DMS114 treated with DMSO at 0.1 percent for 48 hours (cell line): ENCODE data around the gene SCN4A.

Experiments used
- DNase-seq: peaks from one replicate; lab custom pipeline; 2025; ENCODE audit not compliant: unreplicated experiment; lab: John Stamatoyannopoulos, UW

The SCN4A gene

DNA sequence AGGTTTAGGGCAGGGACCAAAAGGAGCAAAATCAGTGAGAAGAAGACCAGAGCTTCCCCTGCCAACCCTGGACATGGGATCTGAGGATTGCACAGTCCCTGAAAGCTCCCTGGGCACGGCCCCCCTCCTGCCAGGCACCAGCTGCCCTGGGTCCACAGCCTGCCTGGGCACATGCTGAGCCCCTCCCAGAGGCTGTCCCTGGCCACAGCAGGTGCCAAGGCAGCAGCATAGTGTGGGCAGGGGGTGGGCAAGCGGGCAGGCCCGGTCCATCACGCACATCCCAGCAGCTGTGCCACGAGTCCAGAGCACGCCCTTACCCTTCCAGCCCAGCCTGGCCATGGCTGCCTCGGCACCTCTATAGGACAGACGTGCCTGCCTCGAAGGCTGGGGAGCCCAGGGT lies 12.7 kb downstream of the SCN4A start:
- DNase-seq = no peak

DNA sequence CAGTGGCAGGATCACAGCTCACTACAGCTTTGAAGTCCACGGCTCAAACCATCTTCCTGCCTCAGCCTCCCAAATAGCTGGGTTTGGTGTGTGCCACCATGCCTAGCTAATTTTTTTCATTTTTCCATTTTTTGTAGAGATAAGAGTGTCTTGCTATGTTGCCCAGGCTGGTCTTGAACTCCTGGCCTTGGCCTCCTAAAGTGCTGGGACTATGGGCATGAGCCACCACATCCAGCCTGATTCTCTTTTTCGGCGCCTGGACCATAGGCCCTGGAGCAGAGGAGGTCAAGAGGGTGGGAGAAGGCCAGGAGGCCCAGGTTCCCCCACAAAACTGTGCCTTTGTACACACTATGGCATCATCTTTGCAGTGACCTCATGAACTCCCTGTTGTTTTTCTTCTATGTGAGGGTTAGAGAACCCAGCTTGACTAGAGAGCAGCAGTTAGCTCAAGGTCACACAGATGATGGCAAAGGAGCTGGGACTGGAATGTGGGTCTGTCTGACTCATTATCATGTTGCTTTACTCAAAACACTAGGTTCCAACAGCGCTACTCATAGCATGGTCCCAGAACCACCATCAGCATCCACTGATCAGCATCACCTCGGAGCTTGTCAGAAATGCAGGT lies 16.3 kb downstream of the SCN4A start:
- no peak for DNase-seq

DNA sequence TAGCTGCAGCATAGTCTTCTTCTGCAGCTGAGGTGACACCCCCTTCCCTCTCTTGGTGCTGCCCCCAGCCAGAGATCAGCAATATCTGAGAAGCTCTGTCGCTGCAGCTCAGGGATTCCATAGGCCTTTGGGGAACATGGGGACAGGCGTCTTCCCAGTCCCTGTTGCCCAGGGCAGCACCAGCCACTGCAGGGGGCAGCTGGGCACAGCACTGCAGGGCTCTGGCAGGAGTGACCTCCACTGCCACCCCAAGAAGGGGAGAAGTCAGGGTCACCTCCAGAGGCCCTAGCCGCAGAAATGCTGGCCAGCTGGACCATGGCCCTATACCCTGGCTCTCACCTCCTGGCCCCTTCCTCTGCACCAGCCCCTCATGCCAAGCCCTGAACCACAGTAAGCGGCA lies 16.9 kb downstream of the SCN4A start:
- no peak for DNase-seq

DNA sequence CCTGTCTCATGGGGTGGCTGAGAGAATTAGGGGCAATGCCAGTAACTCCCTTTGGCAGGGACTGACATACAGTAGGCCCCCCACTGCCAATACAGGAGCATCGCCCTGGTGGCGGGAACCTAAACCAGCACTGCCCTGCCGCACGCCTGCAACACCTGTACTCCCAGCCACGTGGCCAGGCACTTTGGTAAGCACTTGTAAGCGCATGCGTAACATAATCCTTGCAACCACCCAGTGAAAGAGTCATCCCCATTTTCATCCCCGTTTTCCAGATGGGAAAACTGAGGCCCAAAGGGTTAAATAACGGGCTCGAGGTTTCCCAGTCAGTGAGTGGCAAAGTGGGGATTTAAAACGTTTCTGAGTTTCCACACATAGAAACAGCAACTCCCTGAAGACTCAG lies 17.5 kb downstream of the SCN4A start:
- no peak for DNase-seq

DNA sequence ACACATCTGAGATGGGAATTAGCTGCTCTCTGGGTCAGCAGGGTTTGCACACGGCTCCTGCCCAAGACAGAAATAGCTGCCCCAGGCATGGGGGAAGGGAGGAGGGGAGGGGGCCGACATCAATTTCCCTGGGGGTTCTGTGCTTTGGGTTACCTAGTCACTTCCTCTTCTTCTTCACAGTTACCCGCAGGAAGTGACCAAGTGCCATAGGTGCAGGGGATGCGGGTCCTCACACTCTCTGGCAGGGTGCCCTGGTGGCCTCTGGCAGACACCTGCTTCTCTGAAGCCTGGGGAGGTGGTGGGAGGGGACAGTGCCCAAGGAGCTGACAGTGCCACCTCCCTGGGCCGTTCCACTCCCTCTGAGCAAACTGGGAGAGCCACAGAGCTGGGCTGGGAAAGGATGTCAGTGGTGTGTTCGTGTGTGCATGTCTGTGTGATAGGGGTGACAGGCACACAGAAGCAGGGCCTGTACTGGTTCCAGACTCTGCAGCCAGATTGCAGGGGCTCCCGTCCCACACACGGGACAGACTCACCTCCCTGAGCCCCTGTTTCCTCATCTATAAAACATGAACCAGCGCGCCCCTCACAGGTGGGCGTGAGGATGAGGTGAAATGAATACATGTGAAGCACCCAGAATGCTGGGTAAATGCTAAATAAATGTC lies 18.2 kb downstream of the SCN4A start:
- DNase-seq = no peak

DNA sequence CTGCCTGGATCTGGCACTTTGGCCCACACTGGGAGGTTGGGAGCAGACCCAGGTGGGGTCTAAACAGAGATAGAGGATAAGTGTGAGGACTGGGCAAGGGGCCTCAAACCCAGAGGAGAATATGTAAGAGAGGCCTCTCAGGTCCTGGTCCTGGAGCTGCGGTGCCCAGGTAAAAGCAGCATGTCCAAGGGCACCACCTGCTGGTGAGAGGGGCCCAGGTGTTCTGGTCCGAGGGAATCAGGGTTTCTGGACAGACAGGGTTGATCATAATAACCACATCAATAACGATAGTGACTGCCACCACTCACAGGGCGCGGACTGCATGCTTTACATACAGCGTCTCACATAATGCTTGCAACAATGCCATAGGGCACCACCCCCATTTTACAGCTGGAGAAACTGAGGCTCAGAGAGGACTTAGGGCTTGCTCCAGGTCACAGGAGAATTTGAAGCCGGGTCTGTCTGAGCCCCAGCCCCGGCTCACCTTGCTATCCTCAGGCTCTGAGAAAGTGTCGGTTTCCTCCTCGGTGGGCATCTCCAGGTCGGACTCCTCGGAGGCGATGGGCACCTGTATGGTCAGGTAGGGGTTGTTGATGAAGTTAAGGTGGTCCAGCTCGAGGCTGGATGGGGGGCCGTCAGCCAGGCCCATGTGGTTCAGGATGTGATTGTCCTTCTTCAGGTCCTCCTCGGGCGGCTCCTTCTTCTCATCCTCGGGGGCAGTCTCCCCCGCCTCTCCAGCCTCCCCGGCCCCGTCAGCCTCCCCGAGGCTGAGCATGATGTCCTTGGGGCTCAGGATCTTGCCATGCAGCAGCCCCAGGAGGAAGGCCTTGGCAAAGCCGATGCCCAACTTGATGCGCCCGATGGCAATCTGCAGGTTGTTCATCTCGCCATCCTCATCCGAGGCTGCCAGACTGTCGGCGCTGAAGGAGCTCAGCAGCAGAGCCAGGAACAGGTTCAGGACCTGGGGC lies 21.5 kb downstream of the SCN4A start:
- DNase-seq = no peak

DNA sequence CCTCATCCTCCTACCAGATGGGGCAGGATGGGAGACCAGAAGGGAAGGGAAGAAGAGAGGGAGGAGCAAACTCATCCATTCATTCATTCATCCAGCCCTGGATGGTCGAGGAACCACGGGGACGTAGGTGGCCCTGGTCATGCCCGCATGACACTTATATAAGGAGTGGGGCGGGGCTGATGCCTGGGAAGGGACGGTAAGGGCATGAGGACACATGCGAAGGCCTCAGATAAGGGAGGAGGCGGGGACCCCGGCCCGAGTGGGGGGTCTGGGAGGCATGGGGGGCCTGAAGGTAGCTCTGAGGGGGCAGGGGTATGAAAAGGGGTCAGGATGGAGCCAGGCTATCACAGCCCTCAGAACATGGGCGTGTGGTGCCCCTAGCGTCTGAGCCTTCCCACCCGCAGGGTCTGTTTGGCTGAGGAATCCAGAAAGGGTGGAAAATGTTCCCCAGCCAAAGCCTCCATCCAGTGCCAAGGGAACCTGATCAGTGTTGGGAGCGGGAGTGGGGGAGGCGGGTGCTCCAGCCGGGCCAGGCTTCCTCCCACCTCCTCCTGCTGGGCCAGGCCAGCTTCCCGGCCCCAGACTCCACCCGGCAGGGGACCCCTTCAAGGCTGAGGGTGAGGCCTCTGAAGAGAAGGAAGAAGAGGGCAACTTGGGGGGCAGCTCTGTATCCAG lies 23.0 kb downstream of the SCN4A start:
- no peak for DNase-seq

DNA sequence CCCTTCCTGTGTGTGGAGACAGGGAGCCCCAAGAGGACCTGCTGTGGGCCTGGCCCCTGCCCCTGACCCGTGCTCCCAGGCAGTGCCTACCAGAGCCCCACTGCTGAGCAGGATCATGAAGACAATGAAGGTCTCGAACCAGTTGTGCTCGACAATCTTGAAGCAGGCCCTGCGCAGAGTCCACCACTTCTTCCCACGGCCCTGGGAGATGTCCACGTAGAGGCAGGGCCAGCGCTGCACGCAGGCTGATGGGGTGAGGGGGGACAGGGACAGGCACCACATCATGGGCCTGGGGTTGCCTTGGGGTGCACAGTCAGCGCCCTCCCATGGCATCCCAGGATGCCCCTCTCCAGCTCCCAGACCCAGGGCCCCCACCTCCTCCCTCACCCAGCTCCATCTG lies 24.2 kb downstream of the SCN4A start:
- no peak for DNase-seq

DNA sequence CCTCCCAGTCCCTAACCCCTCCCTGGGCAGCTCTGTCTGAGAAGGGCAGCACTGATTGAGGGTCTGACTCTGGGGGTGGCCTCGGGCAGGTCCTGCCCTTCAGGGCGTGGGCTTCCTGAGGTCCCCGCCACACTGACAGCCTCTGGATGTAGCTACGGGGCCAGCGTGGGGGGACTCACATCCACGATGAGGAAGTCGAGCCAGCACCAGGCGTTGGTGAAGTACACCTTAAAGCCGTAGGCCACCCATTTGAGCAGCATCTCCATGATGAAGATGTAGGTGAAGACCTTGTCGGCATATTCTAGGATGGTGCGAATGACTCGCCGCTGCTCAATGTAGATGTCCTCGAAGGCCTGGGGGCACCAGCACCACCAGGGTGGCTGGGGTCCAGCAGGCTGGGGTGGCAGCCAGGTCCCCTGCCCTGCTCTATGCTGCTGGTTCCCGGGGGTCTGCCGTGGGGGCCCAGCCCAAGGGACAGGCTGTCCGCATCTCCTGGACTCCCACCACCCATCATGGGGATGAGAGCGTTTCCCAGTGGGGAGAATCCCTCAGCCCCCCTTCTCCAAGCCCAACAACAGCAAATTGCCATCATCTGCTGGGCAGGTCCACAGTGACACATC lies 24.9 kb downstream of the SCN4A start:
- DNase-seq = no peak

DNA sequence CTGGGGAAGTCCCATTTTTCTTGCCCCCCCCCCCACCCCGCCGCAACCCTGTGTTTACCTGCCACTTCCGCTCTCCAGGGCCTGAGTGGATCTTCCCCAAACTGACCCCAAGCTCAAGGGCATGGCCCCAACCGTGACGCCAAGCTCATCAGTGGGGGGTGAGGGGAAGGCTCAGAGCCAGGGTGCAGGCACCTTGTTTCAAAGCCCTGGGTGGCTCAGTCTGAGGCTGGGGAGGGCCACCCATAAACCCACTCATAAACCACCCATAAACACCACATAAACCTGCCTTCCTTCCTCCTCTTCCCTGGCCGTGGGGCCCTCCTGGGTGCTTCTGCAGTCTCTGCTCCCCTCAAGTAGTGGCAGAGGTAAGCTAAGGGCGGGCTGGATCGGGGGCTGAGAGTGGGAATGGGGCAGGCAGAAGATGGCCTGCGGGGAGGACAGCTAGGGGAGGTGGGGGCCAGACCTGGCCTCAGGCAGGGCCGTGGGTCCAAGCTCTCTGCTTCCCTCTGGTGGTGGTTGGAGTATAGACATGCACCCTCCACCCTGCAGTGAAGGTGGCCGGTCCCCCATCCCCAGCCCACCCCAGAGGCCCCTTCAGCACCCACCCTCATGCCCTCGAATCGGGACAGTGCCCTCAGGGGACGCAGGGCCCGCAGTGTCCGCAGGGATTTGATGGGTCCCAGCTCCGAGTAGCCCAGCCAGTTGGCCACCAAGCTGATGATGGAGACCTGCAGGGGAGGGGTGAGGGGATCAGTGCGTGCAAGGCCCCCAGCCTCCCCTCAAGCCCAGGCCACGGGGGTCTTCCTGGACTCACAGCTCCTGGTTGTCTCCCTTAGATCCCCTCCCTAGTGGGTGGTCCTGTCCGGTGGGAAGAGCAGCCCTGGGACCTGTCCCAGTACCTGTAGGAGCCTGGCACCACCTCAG lies 26.0 kb downstream of the SCN4A start:
- DNase-seq = peak; percentile 8

DNA sequence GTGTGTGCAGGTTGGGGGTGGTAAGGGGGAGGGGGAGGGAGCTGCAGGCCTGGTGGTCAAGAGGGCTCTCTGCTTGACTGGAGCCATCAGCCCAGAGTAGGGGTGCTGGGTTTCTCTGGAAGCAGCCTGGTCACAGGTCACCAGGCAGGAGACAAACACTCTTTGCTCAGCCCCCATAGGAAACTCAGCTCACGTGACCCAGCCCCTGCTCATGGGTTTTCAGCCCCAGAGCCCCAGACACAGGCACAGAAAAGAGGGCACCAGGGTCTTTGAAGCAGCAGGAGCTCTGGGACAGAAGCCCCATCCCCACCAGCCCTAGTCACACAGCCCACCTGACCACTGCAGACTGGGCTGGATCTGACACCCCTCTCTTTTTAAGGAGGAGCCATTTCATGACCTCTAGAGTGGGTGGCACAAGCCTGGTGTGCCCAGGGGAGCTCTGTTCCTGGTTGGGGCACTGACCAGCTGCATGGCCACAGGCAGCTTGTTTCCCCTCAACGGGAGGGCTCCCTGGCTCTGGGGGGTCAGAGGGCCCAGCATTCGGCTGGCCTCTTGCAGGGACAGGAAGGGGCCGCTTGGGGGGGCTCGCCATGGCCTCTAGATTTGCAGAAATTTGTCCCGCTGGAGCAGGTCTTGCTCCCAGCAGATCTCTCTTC lies 26.8 kb downstream of the SCN4A start:
- no peak for DNase-seq

DNA sequence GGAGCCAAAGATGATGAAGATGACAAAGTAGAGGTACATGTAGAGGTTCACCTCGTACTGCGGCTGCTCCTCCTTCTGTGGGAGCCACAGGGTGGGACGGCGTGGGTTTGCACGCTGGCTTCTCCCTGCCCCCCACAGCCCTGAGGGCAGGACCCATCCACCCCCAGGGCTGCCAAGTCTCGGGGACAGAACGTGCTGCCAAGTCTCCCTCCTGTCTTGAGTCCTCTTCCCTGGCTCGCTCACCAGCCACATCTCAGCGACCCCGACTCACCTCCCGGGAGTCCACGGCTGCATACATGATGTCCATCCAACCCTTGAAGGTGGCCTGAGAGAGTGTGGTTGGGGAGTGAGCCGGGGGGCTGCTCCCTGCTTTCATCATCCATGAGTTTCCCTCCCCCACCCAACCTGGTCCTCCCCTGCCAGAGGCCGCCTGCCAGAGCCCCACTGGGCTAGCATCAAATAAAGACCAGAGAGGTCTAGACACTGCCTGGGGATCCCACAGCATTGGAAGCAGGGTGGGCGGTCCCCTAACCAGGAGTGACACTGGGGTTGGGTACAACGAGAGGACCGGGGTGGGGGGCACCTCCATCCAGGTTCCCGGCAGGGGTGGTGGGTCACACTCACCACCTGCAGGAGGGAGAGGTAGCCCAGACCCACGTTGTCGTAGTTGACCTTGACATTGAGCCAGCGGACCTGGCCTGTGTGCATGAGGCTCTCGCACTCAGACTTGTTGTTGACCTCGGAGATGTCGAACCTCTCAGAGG lies 27.8 kb downstream of the SCN4A start:
- DNase-seq = no peak

DNA sequence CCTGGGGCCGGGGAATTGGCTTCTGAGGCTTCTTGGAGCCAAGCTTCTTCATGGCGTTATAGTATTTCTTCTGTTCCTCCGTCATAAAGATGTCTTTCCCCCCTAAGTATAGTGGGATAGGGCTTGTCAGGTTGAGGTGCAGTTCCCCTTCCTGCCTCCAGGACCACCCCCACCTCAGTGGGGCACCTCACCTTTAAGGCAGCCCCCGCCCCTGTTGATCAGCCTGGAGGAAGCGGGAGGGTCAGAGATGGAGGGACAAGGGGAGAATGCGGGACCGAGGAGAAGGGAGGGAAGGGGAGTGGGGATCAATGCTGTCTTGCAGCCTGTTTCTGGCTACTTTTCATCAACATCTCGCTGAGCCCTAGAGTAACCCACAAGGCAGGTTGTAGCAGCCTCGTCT lies 29.0 kb downstream of the SCN4A start:
- no peak for DNase-seq

DNA sequence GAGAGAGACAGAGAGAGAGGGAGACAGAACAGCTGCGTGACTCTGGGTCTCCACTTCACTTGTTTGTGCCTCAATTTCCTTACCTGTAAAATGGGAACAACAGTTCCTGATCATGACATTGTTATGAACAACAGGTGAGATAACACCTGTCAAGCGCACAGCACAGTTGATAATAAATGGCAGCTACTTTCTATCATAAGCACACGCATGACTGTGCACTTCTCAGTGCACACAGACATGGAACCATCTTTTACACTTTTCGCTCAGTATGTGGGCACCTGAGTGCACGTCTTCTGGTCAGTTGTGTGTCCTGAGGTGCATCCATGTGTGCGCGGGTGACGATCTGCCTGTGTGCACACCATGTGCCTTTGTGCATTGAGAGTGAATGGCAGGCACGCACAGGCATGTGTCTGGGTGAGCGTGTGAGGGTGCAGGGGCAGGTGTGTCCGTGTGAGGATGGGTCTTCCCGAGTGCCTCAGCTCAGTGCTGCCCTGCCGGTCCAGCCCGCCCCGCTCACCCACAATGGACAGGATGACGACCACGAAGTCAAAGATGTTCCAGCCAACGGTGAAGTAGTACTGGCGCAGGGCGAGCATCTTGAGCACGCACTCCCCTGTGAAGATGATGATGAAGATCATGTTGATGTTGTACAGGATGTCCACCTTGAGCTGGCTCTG lies 30.3 kb downstream of the SCN4A start:
- DNase-seq = no peak

DNA sequence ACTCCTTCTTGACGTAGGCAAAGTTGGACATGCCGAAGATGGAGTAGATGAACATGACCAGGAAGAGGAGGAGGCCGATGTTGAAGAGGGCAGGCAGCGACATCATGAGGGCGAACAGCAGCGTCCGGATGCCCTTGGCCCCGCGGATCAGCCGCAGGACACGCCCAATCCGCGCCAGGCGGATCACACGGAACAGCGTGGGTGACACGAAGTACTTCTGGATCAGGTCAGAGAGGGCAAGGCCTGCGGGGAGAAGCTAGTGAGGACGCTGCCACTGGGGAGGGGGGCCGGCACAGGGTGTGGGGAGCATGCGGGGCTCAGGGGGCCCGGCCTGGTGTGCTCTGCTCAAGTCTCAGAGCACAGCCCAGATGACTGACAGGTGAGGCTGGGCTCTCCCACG lies 31.0 kb downstream of the SCN4A start:
- DNase-seq = no peak

DNA sequence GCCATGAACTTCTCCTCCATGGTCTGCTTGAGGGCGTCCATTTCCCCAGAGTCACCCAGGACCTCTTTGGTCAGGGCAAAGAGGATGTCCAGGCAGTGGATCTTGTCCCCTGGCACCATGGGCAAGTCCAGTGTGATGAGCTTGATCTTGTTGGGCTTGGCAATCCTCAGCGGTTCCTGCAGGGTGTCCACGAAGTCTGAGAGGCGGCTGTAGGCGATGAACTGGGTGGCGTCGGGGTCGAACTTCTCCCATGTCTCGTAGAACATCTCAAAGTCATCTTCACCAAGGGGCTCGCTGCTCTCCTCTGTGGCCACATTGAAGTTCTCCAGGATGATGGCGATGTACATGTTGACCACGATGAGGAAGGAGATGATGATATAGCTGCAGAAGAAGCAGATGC lies 31.6 kb downstream of the SCN4A start:
- DNase-seq = no peak

DNA sequence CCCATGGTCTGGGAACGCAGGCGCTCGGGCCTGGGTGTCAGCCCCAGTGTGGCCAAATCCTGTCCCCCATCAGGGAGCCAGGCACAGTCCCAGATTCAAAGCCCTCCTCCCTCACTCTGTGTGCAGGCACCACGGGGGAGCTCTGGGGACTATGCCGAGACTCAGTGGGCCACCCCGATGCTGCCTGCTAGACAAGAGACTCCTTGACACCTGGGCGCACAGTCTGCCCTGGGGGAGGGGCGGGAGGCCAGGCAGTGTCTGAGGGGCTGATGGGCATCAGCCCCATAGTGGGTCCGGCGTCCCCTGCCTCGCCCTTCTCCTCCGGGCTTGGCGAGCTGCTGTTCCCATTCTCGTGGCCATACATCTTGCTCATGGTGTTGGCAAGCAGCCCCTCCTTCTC lies 32.1 kb downstream of the SCN4A start:
- DNase-seq = no peak

DNA sequence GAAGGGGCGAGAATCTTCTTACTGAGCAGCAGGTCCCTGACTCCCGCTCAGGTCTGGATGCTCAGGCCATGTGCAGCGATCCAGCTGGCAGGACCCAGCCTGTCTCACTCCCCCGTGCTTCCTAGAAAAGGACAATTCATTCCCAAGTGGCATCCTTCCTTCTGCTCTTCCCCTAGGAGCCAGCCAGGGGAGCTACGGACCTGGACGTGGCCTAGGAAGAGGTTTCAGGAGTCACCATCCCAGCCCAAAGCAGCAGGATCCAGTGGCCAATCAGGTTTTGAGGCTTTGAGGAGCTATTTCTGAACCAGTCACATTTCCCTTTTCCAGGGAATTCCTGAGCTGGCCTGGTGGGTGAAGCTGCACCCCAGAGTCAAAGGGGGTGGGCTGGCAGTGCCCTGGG lies 32.8 kb downstream of the SCN4A start:
- DNase-seq = no peak
